GM23338 (cell line): ENCODE data around the gene PRKD1.

ENCODE experiments used
- CREB1 ChIP-seq: fragments of 250-450 bp; sonication (Bioruptor Pico); IDR thresholded peaks from 2 replicates; pipeline ENCODE4 v1.5.0; 2020; ENCODE audit warnings: low read depth, mild to moderate bottlenecking, moderate library complexity
- EZH2 ChIP-seq: fragments of 200-600 bp; sonication (generic); IDR thresholded peaks from one replicate; pipeline ENCODE4 v1.8.0; 2017; ENCODE audit warnings: antibody characterized with exemption, mild to moderate bottlenecking, low read depth; ENCODE audit not compliant: unreplicated experiment
- EZH2phosphoT487 ChIP-seq: fragments of 200-600 bp; sonication (generic); IDR thresholded peaks from one replicate; pipeline ENCODE4 v1.8.1; 2018; ENCODE audit warnings: antibody characterized with exemption; ENCODE audit not compliant: unreplicated experiment
- POLR2AphosphoS5 ChIP-seq: IDR thresholded peaks from 2 replicates; pipeline ENCODE4 v1.6.1; 2016; ENCODE audit warnings: antibody characterized with exemption, low read depth
- TF ChIP-seq, protein P1 (sequence below), 2 experiments: fragments of 200-600 bp in 1 of 2; sonication (generic) in 1 of 2; conservative IDR thresholded peaks; 2 replicates each; pipeline versions ENCODE4 v1.5.1 to v1.6.1; 2016 to 2017; ENCODE audit warnings: antibody characterized with exemption in 2 of 2, low read depth in 2 of 2, mild to moderate bottlenecking in 2 of 2, moderate library complexity in 1 of 2
- TF ChIP-seq, protein P2 (sequence below): IDR thresholded peaks from one replicate; pipeline ENCODE4 v1.6.1; 2018; ENCODE audit warnings: antibody characterized with exemption; ENCODE audit not compliant: unreplicated experiment

DNA sequence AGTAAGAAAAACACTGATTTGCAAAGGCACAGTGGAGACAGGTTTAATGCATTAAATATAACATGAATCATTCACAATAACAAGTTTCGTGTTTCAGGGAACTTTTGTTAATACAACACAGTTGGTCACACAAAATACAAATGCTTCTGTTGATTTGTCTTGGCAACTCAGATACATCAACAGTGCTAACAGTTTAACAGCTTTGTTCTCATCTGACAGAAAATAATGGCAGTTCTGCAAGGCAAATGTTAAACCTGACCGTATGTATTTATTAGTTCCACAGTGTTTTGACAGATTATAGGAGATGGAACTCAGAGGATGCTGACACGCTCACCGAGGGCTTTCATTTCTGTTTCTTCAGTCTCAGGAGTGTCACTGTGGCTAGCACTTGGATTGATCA, 350.7 kb downstream of the PRKD1 start:
- TF ChIP-seq, protein P1, sequence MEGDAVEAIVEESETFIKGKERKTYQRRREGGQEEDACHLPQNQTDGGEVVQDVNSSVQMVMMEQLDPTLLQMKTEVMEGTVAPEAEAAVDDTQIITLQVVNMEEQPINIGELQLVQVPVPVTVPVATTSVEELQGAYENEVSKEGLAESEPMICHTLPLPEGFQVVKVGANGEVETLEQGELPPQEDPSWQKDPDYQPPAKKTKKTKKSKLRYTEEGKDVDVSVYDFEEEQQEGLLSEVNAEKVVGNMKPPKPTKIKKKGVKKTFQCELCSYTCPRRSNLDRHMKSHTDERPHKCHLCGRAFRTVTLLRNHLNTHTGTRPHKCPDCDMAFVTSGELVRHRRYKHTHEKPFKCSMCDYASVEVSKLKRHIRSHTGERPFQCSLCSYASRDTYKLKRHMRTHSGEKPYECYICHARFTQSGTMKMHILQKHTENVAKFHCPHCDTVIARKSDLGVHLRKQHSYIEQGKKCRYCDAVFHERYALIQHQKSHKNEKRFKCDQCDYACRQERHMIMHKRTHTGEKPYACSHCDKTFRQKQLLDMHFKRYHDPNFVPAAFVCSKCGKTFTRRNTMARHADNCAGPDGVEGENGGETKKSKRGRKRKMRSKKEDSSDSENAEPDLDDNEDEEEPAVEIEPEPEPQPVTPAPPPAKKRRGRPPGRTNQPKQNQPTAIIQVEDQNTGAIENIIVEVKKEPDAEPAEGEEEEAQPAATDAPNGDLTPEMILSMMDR (conservative IDR thresholded peaks at IDR 0.05; ENCODE audit: low read depth in 2 of 2), result no peak
- no peak for TF ChIP-seq CREB1
- no peak for TF ChIP-seq POLR2AphosphoS5
- TF ChIP-seq EZH2, result no peak
- no peak for TF ChIP-seq EZH2phosphoT487
- TF ChIP-seq, protein P2, sequence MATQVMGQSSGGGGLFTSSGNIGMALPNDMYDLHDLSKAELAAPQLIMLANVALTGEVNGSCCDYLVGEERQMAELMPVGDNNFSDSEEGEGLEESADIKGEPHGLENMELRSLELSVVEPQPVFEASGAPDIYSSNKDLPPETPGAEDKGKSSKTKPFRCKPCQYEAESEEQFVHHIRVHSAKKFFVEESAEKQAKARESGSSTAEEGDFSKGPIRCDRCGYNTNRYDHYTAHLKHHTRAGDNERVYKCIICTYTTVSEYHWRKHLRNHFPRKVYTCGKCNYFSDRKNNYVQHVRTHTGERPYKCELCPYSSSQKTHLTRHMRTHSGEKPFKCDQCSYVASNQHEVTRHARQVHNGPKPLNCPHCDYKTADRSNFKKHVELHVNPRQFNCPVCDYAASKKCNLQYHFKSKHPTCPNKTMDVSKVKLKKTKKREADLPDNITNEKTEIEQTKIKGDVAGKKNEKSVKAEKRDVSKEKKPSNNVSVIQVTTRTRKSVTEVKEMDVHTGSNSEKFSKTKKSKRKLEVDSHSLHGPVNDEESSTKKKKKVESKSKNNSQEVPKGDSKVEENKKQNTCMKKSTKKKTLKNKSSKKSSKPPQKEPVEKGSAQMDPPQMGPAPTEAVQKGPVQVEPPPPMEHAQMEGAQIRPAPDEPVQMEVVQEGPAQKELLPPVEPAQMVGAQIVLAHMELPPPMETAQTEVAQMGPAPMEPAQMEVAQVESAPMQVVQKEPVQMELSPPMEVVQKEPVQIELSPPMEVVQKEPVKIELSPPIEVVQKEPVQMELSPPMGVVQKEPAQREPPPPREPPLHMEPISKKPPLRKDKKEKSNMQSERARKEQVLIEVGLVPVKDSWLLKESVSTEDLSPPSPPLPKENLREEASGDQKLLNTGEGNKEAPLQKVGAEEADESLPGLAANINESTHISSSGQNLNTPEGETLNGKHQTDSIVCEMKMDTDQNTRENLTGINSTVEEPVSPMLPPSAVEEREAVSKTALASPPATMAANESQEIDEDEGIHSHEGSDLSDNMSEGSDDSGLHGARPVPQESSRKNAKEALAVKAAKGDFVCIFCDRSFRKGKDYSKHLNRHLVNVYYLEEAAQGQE, result no peak
